ENCODE results near the gene CCDC177. TPM values are rescaled to one million over a fixed set of nuclear protein-coding genes. Genes with fewer than 3 reads are reported as not detected.

The CCDC177 gene
- total and polyA plus RNA-seq, 2 of the 8 experiments (the other 6 are each of a cell fraction or from before 2014, with no cell fraction given), result 0.62 to 2.8 TPM

- H3K79me2 ChIP-seq (ENCODE audit: control insufficient read depth in 1 of 2, insufficient read depth in 2 of 2, low read length in 2 of 2), result no peaks in the 10 kb centered on the region
- no peak overlapping the region for H3K4me3 ChIP-seq (ENCODE audit: extremely low read depth in 1 of 4, insufficient read depth in 2 of 4, low read depth in 3 of 4, low read length in 4 of 4)
- H2BK15ac ChIP-seq (ENCODE audit: low read length), result no peak overlapping the region
- H2BK120ac ChIP-seq (replicated peaks; ENCODE audit: low read depth, low read length), result no peak overlapping the region
- ChIA-PET POLR2A (ENCODE audit: partially characterized antibody) (interaction anchor here (1.0 kb wide), 1 partner anchor 34 kb away, joined by 3 read pairs; the partner anchor contains the start of gene CCDC177), CTCF (ENCODE audit: partially characterized antibody) (interaction anchor here (0.6 to 7.1 kb wide), 6 partner anchors 13 to 1293 kb away, joined by 3 to 79 read pairs (median 4); partner anchors contain the start of gene CCDC177)
- H3K9ac ChIP-seq (replicated peaks in 1 of 4; ENCODE audit: extremely low read depth in 1 of 4, low read depth in 3 of 4, low read length in 3 of 4), result no peak overlapping the region
- H3K27me3 ChIP-seq (replicated peaks in 1 of 4; ENCODE audit: control insufficient read depth in 3 of 4, extremely low read depth in 1 of 4, insufficient read depth in 3 of 4, low read length in 3 of 4), result no peaks in the 10 kb centered on the region; a peak in 3 of 7 replicates
- H3K14ac ChIP-seq (ENCODE audit: insufficient read length), result no peak overlapping the region
- WGBS, 2 experiments (ENCODE audit: extremely low coverage in 1 of 2, insufficient coverage in 1 of 2, insufficient read length in 1 of 2, insufficient replicate concordance in 2 of 2, low coverage in 1 of 2, low lambda C conversion rate in 2 of 2, missing lambda C conversion rate in 1 of 2), result 85% methylated on average over 5 of the region's 5 CpGs; no CpG with 5 or more reads in 1 of the 2 experiments
- H3K23ac ChIP-seq (ENCODE audit: insufficient read length), result no peak overlapping the region
- DNase-seq (ENCODE audit: low read depth in 1 of 2, low spot score in 2 of 2) (no peak), FAIRE-seq (no peak)
- H3K18ac ChIP-seq (ENCODE audit: extremely low read depth, low read length), result no peak overlapping the region
- no peak overlapping the region for H2AFZ ChIP-seq (ENCODE audit: low read length)
- no peaks in the 10 kb centered on the region for H3K23me2 ChIP-seq (ENCODE audit: low read depth, low read length)
- H2AK5ac ChIP-seq (ENCODE audit: low read depth, low read length), result no peak overlapping the region
- no peaks in the 10 kb centered on the region for H3K36me3 ChIP-seq (ENCODE audit: control insufficient read depth in 2 of 4, insufficient read depth in 4 of 4, low read length in 3 of 4)
- H4K8ac ChIP-seq (ENCODE audit: extremely low read depth, insufficient read depth, low read length), result no peak overlapping the region
- H2BK20ac ChIP-seq (ENCODE audit: low read length), result no peak overlapping the region
- H3K4me2 ChIP-seq (ENCODE audit: insufficient read depth in 1 of 2, low read depth in 2 of 2, low read length in 2 of 2), result no peak overlapping the region
- H3K4ac ChIP-seq (replicated peaks; ENCODE audit: insufficient read length, low read depth, low read length), result no peak overlapping the region
- H4K91ac ChIP-seq (replicated peaks; ENCODE audit: insufficient read length, low read length), result no peak overlapping the region
- H3K9me3 ChIP-seq (ENCODE audit: insufficient read depth in 2 of 2, low read depth in 1 of 2, low read length in 1 of 2), result no peaks in the 10 kb centered on the region
- H3K79me1 ChIP-seq (ENCODE audit: low read depth, low read length), result no peaks in the 10 kb centered on the region
- H2BK12ac ChIP-seq (ENCODE audit: low read depth, low read length), result no peak overlapping the region
- H4K5ac ChIP-seq (ENCODE audit: insufficient read length, low read depth, low read length), result no peak overlapping the region
- no peak for TF ChIP-seq CREB1 (IDR thresholded peaks at IDR 0.05)
- TF ChIP-seq CBX5 (IDR thresholded peaks at IDR 0.05; ENCODE audit: low read depth, low read length), result no peak
- no peaks in the 10 kb centered on the region for H4K20me1 ChIP-seq (replicated peaks in 1 of 2; ENCODE audit: control insufficient read depth in 1 of 2, insufficient read depth in 2 of 2, low read length in 2 of 2)
- no peak overlapping the region for H3K27ac ChIP-seq (ENCODE audit: low read depth, low read length)
- no peak overlapping the region for H3K56ac ChIP-seq (replicated peaks; ENCODE audit: insufficient read length, low read depth, low read length)
- H3K4me1 ChIP-seq (replicated peaks in 1 of 4; ENCODE audit: control insufficient read depth in 3 of 4, insufficient read depth in 4 of 4, low read length in 3 of 4), result peaks cover 0 to 2% (median 0%) of the 10 kb centered on the region in 4 experiments; a peak in 1 of 7 replicates
- H2BK5ac ChIP-seq (ENCODE audit: low read depth, low read length), result no peak overlapping the region
Observed at GRCh38 chr14:69540654-69541335, 33.9 kb downstream of the CCDC177 start.
